Measurements from ENCODE around the gene UCP2. TPM values are rescaled to one million over a fixed set of nuclear protein-coding genes. Genes with fewer than 3 reads are reported as not detected.

Gene UCP2
- total and polyA plus RNA-seq, 2 donors (not counting 3 experiments of a cell fraction or from before 2014, with no cell fraction given) = 16.5 to 24.0 TPM

DNA sequence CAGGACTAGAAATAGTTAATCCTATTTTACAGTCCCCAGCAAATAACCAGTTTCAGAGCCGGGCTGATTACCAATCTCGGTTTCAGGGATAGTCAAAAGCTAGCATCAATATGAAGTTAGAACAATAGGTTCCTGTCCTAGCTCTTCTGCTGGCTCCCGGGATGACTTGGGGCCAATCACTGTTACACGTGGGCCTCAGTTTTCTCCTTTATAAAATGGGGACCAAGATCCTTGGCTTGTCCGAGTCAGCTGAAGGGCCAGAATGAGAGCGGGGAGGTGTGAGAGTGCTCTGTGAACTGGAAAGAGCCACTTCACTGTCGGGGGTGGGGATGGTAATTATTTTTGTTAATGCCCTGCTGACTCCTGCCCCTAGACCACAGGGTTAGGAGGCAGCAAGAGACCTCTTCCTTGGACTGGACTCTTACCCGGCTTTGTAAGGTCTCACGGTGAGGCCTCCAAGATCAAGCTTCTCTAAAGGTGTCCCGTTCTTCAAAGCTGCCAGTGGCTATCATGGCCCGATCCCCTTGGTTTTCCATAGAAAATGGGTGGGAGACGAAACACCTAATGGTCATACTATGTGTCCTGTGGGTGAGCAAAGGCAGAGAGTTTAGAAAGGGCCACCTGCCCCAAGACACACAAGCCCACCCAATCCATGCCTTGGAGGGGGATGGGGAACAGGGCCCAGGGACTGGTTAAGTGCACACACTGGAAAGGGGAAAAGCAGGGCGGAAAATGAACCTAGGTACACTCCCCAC lies 1.4 kb downstream of the UCP2 start:
- ChIA-PET CTCF (interaction anchor here (2.1 to 3.7 kb wide), 2 partner anchors 17 to 190 kb away, joined by 5 to 14 read pairs; partner anchors contain the start of genes C2CD3 and PPME1), POLR2A (interaction anchor here (0.6 kb wide), 1 partner anchor 417 kb away, joined by 4 read pairs; no protein-coding TSS in a partner anchor)
- no peak for FAIRE-seq
- no TSS peak for BruUV-seq (replicated peaks)
- Histone ChIP-seq H3K27ac (ENCODE audit: insufficient read depth, low read depth, low read length) (no peak overlapping the region), H3K4me3 (replicated peaks in 1 of 3; ENCODE audit: insufficient read depth in 1 of 3, low read depth in 1 of 3, low read length in 3 of 3) (no peak overlapping the region), H3K9me1 (replicated peaks; ENCODE audit: control insufficient read depth, extremely low read depth, insufficient read depth, low read length) (no peaks in the 10 kb centered on the region), H3K4me2 (ENCODE audit: insufficient read depth, low read length) (no peak overlapping the region), H3K9me3 (replicated peaks; ENCODE audit: control insufficient read depth, insufficient read depth, low read length) (no peaks in the 10 kb centered on the region), H4K20me1 (replicated peaks; ENCODE audit: control insufficient read depth, extremely low read depth, insufficient read depth, low read length) (no peaks in the 10 kb centered on the region), H3K9ac (replicated peaks; ENCODE audit: extremely low read depth, insufficient read depth, low read length) (no peak overlapping the region), H3K36me3 (ENCODE audit: control insufficient read depth in 2 of 2, extremely low read depth in 1 of 2, insufficient read depth in 2 of 2, low read length in 2 of 2) (peaks cover 0 to 10% of the 10 kb centered on the region in 2 experiments), H2AFZ (ENCODE audit: low read depth, low read length) (no peak overlapping the region), H3K27me3 (ENCODE audit: control insufficient read depth in 2 of 2, insufficient read depth in 2 of 2, low read length in 2 of 2) (no peaks in the 10 kb centered on the region), H3K79me2 (ENCODE audit: control insufficient read depth, insufficient read depth, low read length) (no peaks in the 10 kb centered on the region), H3K4me1 (ENCODE audit: control insufficient read depth, extremely low read depth, insufficient read depth, low read length) (peaks cover 11% of the 10 kb centered on the region)
- dilution Hi-C loops (cut with MboI; ENCODE audit: extremely low pct_ligation_motif_present, low sequenced_read_pairs) (no loop called here), intact Hi-C loops (cut with micrococcal nuclease) (loop anchor here (5.0 kb wide), 1 partner anchor 341 kb away; no protein-coding TSS in a partner anchor)
- TF ChIP-seq GATA2 (IDR thresholded peaks at IDR 0.05; ENCODE audit: insufficient read depth, insufficient read length, low read depth, low read length) (no peak), POLR2A (IDR thresholded peaks at IDR 0.05; ENCODE audit: low read depth, low read length) (no peak), MYC (IDR thresholded peaks at IDR 0.05; ENCODE audit: low read depth, low read length) (no peak), JUN (IDR thresholded peaks at IDR 0.05; ENCODE audit: borderline replicate concordance, insufficient read depth, insufficient read length, low read depth) (no peak), EZH2 (IDR thresholded peaks at IDR 0.05; ENCODE audit: borderline replicate concordance, low read depth, low read length, severe bottlenecking) (no peak), POLR2AphosphoS5 (IDR thresholded peaks at IDR 0.05; ENCODE audit: insufficient read depth, low read depth, low read length) (no peak), FOS (IDR thresholded peaks at IDR 0.05; ENCODE audit: borderline replicate concordance, insufficient read depth, low read length) (no peak)
- TF ChIP-seq, protein P1, sequence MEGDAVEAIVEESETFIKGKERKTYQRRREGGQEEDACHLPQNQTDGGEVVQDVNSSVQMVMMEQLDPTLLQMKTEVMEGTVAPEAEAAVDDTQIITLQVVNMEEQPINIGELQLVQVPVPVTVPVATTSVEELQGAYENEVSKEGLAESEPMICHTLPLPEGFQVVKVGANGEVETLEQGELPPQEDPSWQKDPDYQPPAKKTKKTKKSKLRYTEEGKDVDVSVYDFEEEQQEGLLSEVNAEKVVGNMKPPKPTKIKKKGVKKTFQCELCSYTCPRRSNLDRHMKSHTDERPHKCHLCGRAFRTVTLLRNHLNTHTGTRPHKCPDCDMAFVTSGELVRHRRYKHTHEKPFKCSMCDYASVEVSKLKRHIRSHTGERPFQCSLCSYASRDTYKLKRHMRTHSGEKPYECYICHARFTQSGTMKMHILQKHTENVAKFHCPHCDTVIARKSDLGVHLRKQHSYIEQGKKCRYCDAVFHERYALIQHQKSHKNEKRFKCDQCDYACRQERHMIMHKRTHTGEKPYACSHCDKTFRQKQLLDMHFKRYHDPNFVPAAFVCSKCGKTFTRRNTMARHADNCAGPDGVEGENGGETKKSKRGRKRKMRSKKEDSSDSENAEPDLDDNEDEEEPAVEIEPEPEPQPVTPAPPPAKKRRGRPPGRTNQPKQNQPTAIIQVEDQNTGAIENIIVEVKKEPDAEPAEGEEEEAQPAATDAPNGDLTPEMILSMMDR (IDR thresholded peaks at IDR 0.05; ENCODE audit: extremely low read depth in 1 of 2, insufficient read depth in 1 of 2, low read depth in 1 of 2, low read length in 2 of 2) = no peak
- TF ChIP-seq, protein P2, sequence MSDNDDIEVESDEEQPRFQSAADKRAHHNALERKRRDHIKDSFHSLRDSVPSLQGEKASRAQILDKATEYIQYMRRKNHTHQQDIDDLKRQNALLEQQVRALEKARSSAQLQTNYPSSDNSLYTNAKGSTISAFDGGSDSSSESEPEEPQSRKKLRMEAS (IDR thresholded peaks at IDR 0.05; ENCODE audit: insufficient read depth, insufficient read length) = no peak
- DNase-seq (ENCODE audit: low read depth, low spot score) = no peak
